CD4-positive, CD25-positive, alpha-beta regulatory T cell (primary cell): ENCODE measurements around the gene SRRD. TPM values are rescaled to one million over a fixed set of nuclear protein-coding genes. Genes with fewer than 3 reads are reported as not detected.

ENCODE experiments used
- ATAC-seq, 2 donors: fragments of 150-1000 bp; cut with Tn5 transposase; one replicate each; pipeline ENCODE4 v1.10.0; 2021; ENCODE audit warnings: low read depth in 2 of 2, moderate number of reproducible peaks in 2 of 2, moderate library complexity in 1 of 2
- DNase-seq, 3 donors: peaks; one replicate each; pipeline versions ENCODE4 v3.0.0 to v3.0.0-alpha.2; 2012 to 2022; ENCODE audit warnings: mixed read lengths in 1 of 3
- H3K27ac ChIP-seq: one replicate; pipeline ENCODE4 v1.7.0; 2013; ENCODE audit warnings: mild to moderate bottlenecking, low read length; ENCODE audit not compliant: insufficient read depth, poor library complexity, severe bottlenecking
- H3K27me3 ChIP-seq: one replicate; pipeline ENCODE4 v1.7.0; 2013; ENCODE audit warnings: low read length; ENCODE audit not compliant: control insufficient read depth, insufficient read depth
- H3K36me3 ChIP-seq: one replicate; pipeline ENCODE4 v1.7.0; 2013; ENCODE audit warnings: mild to moderate bottlenecking, low read length, moderate library complexity; ENCODE audit not compliant: control insufficient read depth, insufficient read depth
- H3K4me1 ChIP-seq: 2 replicates; pipeline ENCODE4 v1.7.0; 2013; ENCODE audit warnings: mild to moderate bottlenecking, low read length; ENCODE audit not compliant: insufficient read depth, control insufficient read depth, poor library complexity, severe bottlenecking
- H3K4me3 ChIP-seq: one replicate; pipeline ENCODE4 v1.7.0; 2013; ENCODE audit warnings: low read depth, mild to moderate bottlenecking, low read length, moderate library complexity
- H3K9me3 ChIP-seq, 2 experiments: 1 replicate in 1 of 2; 2 replicates in 1 of 2; pipeline ENCODE4 v1.7.0; 2013; ENCODE audit warnings: low read length in 2 of 2, mild to moderate bottlenecking in 1 of 2, moderate library complexity in 1 of 2; ENCODE audit not compliant: control insufficient read depth in 2 of 2
- H3K27ac Mint-ChIP-seq, 3 donors: one replicate each; pipeline ENCODE4 v1.8.0; 2020 to 2022; ENCODE audit warnings: mild to moderate bottlenecking in 3 of 3, mixed read lengths in 3 of 3, moderate library complexity in 2 of 3
- H3K27me3 Mint-ChIP-seq: one replicate; pipeline ENCODE4 v1.8.0; 2022; ENCODE audit warnings: mild to moderate bottlenecking, mixed read lengths
- H3K36me3 Mint-ChIP-seq: one replicate; pipeline ENCODE4 v1.8.0; 2020; ENCODE audit warnings: mixed read lengths
- H3K4me1 Mint-ChIP-seq, 4 donors: one replicate each; pipeline ENCODE4 v1.8.0; 2020 to 2022; ENCODE audit warnings: mixed read lengths in 4 of 4, mild to moderate bottlenecking in 1 of 4
- H3K4me3 Mint-ChIP-seq, 4 donors: one replicate each; pipeline ENCODE4 v1.8.0; 2020 to 2022; ENCODE audit warnings: mild to moderate bottlenecking in 4 of 4, mixed read lengths in 4 of 4, moderate library complexity in 3 of 4
- H3K9me3 Mint-ChIP-seq, 7 donors: one replicate each; pipeline ENCODE4 v1.8.0; 2020 to 2022; ENCODE audit warnings: mixed read lengths in 7 of 7, mild to moderate bottlenecking in 3 of 7, moderate library complexity in 2 of 7
- polyA plus RNA-seq, 4 donors: library from polyadenylated mRNA; unstranded; fragments of 300-500 nt; fragmentation: Illumina TruSeq; gene quantifications; one replicate each; pipeline ENCODE4 v1.2.3, GENCODE V29; 2021
- total RNA-seq: library from RNA; stranded (reverse); gene quantifications from one replicate; pipeline ENCODE4 v1.2.3, GENCODE V29; 2022

The SRRD gene
- total and polyA plus RNA-seq, 5 donors from 2014 or later = 25.5 to 34.7 (median 27.3) TPM

GRCh38 chr22:26485806-26486390 is 2.2 kb downstream of the SRRD start:
- Histone ChIP-seq H3K36me3 (peaks cover 35% of the 10 kb centered on the region), H3K4me3 (no peak overlapping the region), H3K27me3 (no peaks in the 10 kb centered on the region), H3K9me3 (no peaks in the 10 kb centered on the region), H3K27ac (peak overlapping the region; percentile 94), H3K4me1 (peaks cover 28% of the 10 kb centered on the region)
- H3K36me3 Mint-ChIP-seq = peaks cover 20% of the 10 kb centered on the region
- H3K27me3 Mint-ChIP-seq = no peaks in the 10 kb centered on the region
- ATAC-seq (no peak), DNase-seq (no peak)
- H3K27ac Mint-ChIP-seq = peak overlapping the region in 2 of 3 donors; percentile 91 to 99
- H3K4me3 Mint-ChIP-seq = peak overlapping the region in 3 of 4 donors; percentile 68 to 90 (median 76)
- H3K9me3 Mint-ChIP-seq = no peaks in the 10 kb centered on the region
- peaks cover 28 to 49% (median 42%) of the 10 kb centered on the region in 4 donors for H3K4me1 Mint-ChIP-seq

GRCh38 chr22:26486394-26486793 is 2.7 kb downstream of the SRRD start:
- ATAC-seq = no peak
- Mint-ChIP-seq H3K27ac (peak overlapping the region in 1 of 3 donors; percentile 99), H3K27me3 (no peaks in the 10 kb centered on the region), H3K4me1 (peaks cover 28 to 44% (median 38%) of the 10 kb centered on the region in 4 donors), H3K36me3 (peaks cover 17% of the 10 kb centered on the region), H3K4me3 (peak overlapping the region in 3 of 4 donors; percentile 13 to 90 (median 76)), H3K9me3 (no peaks in the 10 kb centered on the region)
- DNase-seq = no peak
- H3K36me3 ChIP-seq = peaks cover 40% of the 10 kb centered on the region
- no peak overlapping the region for H3K27ac ChIP-seq
- H3K4me1 ChIP-seq = peaks cover 24% of the 10 kb centered on the region
- H3K4me3 ChIP-seq = no peak overlapping the region
- H3K27me3 ChIP-seq = no peaks in the 10 kb centered on the region
- no peaks in the 10 kb centered on the region for H3K9me3 ChIP-seq

GRCh38 chr22:26487996-26488395 is 4.3 kb downstream of the SRRD start:
- Mint-ChIP-seq H3K36me3 (peaks cover 22% of the 10 kb centered on the region), H3K27ac (no peak overlapping the region), H3K9me3 (no peaks in the 10 kb centered on the region), H3K4me3 (peak overlapping the region in 1 of 4 donors; percentile 34), H3K27me3 (no peaks in the 10 kb centered on the region), H3K4me1 (peaks cover 16 to 29% (median 26%) of the 10 kb centered on the region in 4 donors)
- H3K4me3 ChIP-seq = no peak overlapping the region
- H3K27ac ChIP-seq = no peak overlapping the region
- H3K36me3 ChIP-seq = peaks cover 56% of the 10 kb centered on the region
- no peaks in the 10 kb centered on the region for H3K9me3 ChIP-seq
- H3K27me3 ChIP-seq = no peaks in the 10 kb centered on the region
- H3K4me1 ChIP-seq = peaks cover 19% of the 10 kb centered on the region
- no peak for ATAC-seq
- no peak for DNase-seq

GRCh38 chr22:26489447-26490036 is 5.9 kb downstream of the SRRD start:
- no peak overlapping the region for H3K27ac ChIP-seq
- H3K36me3 ChIP-seq = peaks cover 71% of the 10 kb centered on the region
- Mint-ChIP-seq H3K4me1 (peaks cover 8 to 24% (median 17%) of the 10 kb centered on the region in 4 donors), H3K27me3 (no peaks in the 10 kb centered on the region), H3K36me3 (peaks cover 29% of the 10 kb centered on the region), H3K9me3 (no peaks in the 10 kb centered on the region), H3K4me3 (no peak overlapping the region), H3K27ac (peak overlapping the region; percentile 27 to 74 (median 60))
- peaks cover 9% of the 10 kb centered on the region for H3K4me1 ChIP-seq
- no peak overlapping the region for H3K4me3 ChIP-seq
- ATAC-seq (no peak), DNase-seq (no peak)
- no peaks in the 10 kb centered on the region for H3K27me3 ChIP-seq
- no peaks in the 10 kb centered on the region for H3K9me3 ChIP-seq

- Histone ChIP-seq H3K27me3 (no peaks in the 10 kb centered on the region), H3K9me3 (no peaks in the 10 kb centered on the region), H3K4me1 (no peaks in the 10 kb centered on the region), H3K36me3 (peaks cover 97% of the 10 kb centered on the region), H3K27ac (no peak overlapping the region), H3K4me3 (no peak overlapping the region)
- H3K27me3 Mint-ChIP-seq = no peaks in the 10 kb centered on the region
- no peak overlapping the region for H3K27ac Mint-ChIP-seq
- H3K4me3 Mint-ChIP-seq = no peak overlapping the region
- peaks cover 38% of the 10 kb centered on the region for H3K36me3 Mint-ChIP-seq
- ATAC-seq = no peak
- H3K4me1 Mint-ChIP-seq = peaks cover 0 to 9% (median 0%) of the 10 kb centered on the region in 4 donors
- DNase-seq = no peak
- no peaks in the 10 kb centered on the region for H3K9me3 Mint-ChIP-seq
These were observed 8.5 kb downstream of the SRRD start for GRCh38 chr22:26492220-26492619.

GRCh38 chr22:26494506-26494905 is 10.8 kb downstream of the SRRD start:
- Histone ChIP-seq H3K9me3 (no peaks in the 10 kb centered on the region), H3K27me3 (no peaks in the 10 kb centered on the region), H3K4me3 (no peak overlapping the region), H3K36me3 (peaks cover 91% of the 10 kb centered on the region), H3K4me1 (no peaks in the 10 kb centered on the region), H3K27ac (no peak overlapping the region)
- Mint-ChIP-seq H3K4me1 (peaks cover 0 to 2% (median 1%) of the 10 kb centered on the region in 4 donors), H3K36me3 (peaks cover 48% of the 10 kb centered on the region), H3K27ac (peak overlapping the region in 1 of 3 donors; percentile 55), H3K9me3 (no peaks in the 10 kb centered on the region), H3K27me3 (no peaks in the 10 kb centered on the region), H3K4me3 (no peak overlapping the region)
- ATAC-seq = no peak
- DNase-seq = no peak

- H3K27me3 ChIP-seq = no peaks in the 10 kb centered on the region
- H3K27ac ChIP-seq = no peak overlapping the region
- H3K9me3 ChIP-seq = no peaks in the 10 kb centered on the region
- H3K36me3 ChIP-seq = peaks cover 90% of the 10 kb centered on the region
- ATAC-seq (no peak), DNase-seq (no peak)
- no peak overlapping the region for H3K4me3 ChIP-seq
- H3K36me3 Mint-ChIP-seq = peaks cover 54% of the 10 kb centered on the region
- no peak overlapping the region for H3K27ac Mint-ChIP-seq
- no peak overlapping the region for H3K4me3 Mint-ChIP-seq
- no peaks in the 10 kb centered on the region for H3K27me3 Mint-ChIP-seq
- H3K4me1 ChIP-seq = no peaks in the 10 kb centered on the region
- H3K4me1 Mint-ChIP-seq = peaks cover 0 to 4% (median 2%) of the 10 kb centered on the region in 4 donors
- no peaks in the 10 kb centered on the region for H3K9me3 Mint-ChIP-seq
These were observed 12.8 kb downstream of the SRRD start for GRCh38 chr22:26496456-26496855.
